Fibroblast of the aortic adventitia (primary cell): ENCODE data around the gene USP31. TPM values are rescaled to one million over a fixed set of nuclear protein-coding genes. Genes with fewer than 3 reads are reported as not detected.

Source experiments
- DNase-seq: peaks from one replicate; pipeline ENCODE4 v3.0.0-alpha.2; 2010; ENCODE audit warnings: low read depth
- H3K4me3 ChIP-seq: 2 replicates; pipeline ENCODE4 v1.5.1; 2011; ENCODE audit warnings: low read depth, mild to moderate bottlenecking, control low read depth, low read length, moderate library complexity
- total RNA-seq: library from RNA; depleted of rRNA; stranded (reverse); fragments of >200 nt; gene quantifications from 2 replicates; pipeline ENCODE4 v1.2.3, GENCODE V29; 2012; ENCODE audit warnings: low replicate concordance
- TF ChIP-seq, protein P1 (sequence below): IDR thresholded peaks from 2 replicates; pipeline ENCODE4 v1.5.1; 2011; ENCODE audit warnings: mild to moderate bottlenecking, low read length, control low read depth, inconsistent platforms; ENCODE audit not compliant: insufficient read depth

USP31 gene
- total RNA-seq, 1 donor: 9.0 TPM

DNA sequence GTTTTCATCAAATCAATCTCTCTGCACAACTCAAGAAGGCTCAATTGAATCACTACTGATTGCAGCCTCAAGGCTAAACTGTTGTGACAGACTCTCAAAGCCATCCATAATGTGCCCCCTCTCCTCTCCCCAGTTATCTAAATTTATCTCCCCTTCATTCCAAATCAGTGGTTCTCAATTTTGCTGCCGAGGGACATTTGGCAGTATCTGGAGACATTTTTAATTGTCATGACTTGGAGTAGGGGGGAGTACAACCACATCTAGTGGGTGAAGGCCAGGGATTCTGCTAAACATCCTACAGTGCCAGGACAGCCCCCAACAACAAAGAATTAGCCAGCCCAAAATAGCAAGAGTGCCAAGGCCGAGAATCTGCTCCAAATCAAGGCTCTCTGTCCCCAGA is 9.1 kb downstream of the USP31 start:
- no peak overlapping the region for H3K4me3 ChIP-seq
- DNase-seq: no peak
- TF ChIP-seq, protein P1, sequence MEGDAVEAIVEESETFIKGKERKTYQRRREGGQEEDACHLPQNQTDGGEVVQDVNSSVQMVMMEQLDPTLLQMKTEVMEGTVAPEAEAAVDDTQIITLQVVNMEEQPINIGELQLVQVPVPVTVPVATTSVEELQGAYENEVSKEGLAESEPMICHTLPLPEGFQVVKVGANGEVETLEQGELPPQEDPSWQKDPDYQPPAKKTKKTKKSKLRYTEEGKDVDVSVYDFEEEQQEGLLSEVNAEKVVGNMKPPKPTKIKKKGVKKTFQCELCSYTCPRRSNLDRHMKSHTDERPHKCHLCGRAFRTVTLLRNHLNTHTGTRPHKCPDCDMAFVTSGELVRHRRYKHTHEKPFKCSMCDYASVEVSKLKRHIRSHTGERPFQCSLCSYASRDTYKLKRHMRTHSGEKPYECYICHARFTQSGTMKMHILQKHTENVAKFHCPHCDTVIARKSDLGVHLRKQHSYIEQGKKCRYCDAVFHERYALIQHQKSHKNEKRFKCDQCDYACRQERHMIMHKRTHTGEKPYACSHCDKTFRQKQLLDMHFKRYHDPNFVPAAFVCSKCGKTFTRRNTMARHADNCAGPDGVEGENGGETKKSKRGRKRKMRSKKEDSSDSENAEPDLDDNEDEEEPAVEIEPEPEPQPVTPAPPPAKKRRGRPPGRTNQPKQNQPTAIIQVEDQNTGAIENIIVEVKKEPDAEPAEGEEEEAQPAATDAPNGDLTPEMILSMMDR: no peak

DNA sequence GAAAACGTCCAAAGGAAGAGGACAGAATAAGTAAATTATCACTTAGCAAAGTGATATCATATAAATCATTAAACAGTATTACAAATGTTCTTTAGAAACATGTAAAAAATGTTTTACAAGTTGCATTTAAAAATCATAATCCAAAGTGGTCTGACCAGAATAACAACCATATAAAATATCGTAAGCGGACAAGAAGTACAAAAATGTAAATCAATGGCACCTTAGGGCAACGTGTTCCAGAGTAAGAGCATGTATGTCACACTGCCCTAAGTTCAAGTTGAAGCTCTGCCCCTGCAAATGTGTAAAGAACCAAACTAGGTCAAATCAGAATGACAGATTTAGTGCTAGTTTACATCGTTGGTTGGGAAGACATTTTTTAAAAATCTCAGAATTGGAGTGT is 11.4 kb downstream of the USP31 start:
- no peak for DNase-seq
- no peak overlapping the region for H3K4me3 ChIP-seq
- TF ChIP-seq, protein P1: no peak

DNA sequence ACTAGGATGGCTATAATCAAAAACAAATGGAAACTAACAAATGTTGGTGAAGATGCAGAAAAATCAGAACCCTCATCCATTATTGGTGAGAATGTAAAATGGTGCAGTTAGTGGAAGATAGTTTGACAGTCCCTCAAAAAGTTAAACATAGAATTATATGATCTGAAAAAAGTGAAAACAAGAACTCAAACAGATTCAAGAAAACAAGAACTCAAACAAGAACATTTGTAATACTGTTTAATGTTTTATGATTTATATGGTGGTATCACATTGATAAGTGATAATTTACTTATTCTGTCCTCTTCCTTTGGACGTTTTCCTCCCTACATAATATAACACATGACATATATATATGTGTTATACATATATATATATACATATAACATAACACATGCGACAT is 12.0 kb downstream of the USP31 start:
- DNase-seq: no peak
- TF ChIP-seq, protein P1: no peak
- no peak overlapping the region for H3K4me3 ChIP-seq

DNA sequence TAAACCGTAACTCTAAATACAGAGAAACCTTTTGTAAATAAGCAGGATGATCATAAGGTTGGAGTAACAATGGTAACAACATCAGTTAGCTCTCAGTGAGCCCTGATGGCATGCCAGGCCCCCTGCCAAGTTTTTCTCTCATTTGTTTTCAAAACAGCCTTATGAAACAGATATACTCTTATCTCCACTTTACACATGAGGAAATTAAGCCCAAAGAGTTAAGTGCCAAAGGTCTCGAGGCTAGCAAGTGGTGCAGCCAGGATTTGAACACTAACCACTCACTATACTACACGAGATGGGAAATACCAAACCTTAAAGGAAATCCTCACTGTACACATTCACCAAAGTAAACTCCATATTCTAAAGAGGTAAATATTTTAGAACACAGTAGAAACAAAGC is 15.0 kb downstream of the USP31 start:
- no peak overlapping the region for H3K4me3 ChIP-seq
- peak; percentile 61 for DNase-seq
- TF ChIP-seq, protein P1: no peak

DNA sequence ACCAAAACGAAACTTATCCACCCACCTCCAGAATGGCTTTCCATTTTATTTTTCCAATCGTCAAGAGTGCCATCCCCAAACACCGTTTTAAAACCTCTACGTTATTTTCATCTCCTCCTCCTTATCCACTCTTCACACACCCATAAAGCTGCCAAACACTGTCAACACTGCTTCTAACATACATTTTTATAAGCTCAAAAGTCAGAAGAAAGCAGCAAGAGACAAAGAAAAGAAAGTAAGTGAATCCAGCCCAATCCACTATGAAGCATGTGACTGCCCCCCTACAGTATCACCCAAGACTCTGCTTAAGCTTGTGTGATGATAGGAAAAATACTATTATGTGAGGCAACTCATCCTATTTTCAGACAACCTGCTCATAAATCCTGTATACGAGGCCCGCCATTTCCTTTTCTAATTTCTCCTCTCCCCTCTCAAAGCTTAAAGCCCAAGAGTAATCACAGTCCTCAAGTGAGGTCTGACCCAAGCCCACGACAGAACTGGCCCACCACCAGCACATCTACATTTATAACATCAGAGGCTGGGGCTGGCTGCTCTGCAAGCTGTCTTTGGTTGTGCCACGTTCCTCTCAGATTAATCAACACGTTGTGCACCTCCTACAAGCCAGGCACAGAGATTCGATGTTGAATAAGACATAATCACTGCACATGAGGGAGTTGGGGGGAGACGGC is 16.3 kb downstream of the USP31 start:
- TF ChIP-seq, protein P1: no peak
- peak overlapping the region; percentile 35 for H3K4me3 ChIP-seq
- peak; percentile 59 for DNase-seq

DNA sequence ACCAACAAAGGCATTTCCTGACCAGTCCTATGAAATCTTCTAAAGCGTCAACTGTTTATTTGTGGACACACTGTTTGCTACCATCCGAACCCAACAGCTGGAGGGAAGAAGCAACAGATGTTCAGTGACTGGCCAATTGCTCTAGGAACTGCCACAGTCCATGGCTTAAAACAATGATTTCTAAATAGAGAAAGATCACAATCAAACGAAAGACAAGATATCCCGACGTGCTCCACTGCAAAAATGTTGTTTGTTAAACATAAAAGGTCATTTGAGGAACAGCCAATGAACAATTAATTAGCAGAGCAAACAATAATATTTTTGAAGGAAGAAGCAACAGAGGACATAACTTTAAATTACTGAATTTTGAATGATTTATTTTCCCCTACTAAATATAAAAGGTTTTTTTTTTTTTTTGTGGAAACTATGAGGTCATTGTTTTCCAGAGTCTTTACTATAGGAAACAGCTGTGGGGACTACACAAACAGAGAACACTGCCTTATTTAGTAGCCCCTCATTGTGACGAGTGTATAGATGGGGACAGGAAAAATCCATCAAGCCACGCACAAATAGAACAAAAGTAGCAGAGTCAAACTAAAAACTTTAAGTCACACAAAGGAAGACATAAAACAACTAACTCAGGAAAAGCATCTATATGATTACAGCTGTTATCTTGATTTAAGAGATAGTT is 17.2 kb downstream of the USP31 start:
- H3K4me3 ChIP-seq: no peak overlapping the region
- no peak for DNase-seq
- TF ChIP-seq, protein P1: no peak
